ENCODE measurements around the gene ZNF653. TPM values are rescaled to one million over a fixed set of nuclear protein-coding genes. Genes with fewer than 3 reads are reported as not detected.

Gene ZNF653
- total and polyA plus RNA-seq, 9 of the 15 experiments (the other 6 are each of a cell fraction or from before 2014, with no cell fraction given), result 1.6 to 8.0 (median 4.2) TPM; not detected in 2

DNA sequence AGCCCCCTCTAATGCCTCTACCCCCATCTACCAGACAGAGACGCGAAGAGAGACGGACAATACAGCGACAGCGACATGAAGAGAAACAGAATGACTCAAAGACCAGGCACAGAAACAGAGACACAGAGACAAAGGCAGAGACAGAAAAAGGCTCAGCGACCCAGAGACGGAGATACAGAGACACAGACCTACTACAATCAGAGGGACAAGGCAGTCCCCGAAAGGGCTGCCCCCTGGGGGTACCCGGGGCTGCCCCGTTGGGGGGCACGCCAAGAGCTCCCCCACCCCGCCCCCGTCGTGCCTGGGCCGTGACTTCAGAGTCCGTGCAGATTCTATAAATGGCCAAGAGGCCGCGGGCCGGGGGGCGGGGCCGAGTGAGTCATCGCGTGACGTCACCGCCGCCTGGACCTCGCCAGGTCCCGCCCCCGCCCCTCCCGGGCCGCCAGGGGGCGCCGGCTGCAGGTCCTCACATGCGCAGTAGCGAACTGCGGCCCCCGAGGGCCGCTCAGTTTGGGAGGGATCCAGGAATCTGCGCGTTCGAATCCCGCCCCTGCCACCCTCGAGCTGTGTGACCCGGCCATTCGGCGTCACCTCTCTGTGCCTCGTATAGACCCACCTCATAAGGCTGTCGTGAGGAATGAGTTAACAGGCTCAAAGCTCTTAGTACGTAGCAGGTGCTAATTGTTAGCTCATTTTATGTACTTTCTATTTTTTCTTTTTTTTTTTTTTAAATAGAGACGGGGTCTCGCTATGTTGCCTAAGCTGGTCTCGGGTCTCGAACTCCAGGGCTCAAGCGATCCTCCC is 30.4 kb upstream of the ZNF653 start (continued):
- TF ChIP-seq FOXA3 (CRISPR knock-in tag; conservative IDR thresholded peaks at IDR 0.05 in 1 of 2, IDR thresholded peaks at IDR 0.05 in 1 of 2) (no peak), TRIM24 (IDR thresholded peaks at IDR 0.05) (no peak), MCM7 (IDR thresholded peaks at IDR 0.05) (no peak), ELF2 (CRISPR knock-in tag; IDR thresholded peaks at IDR 0.05) (no peak), ZKSCAN8 (CRISPR knock-in tag; IDR thresholded peaks at IDR 0.05) (no peak), ZNF146 (CRISPR knock-in tag; IDR thresholded peaks at IDR 0.05; ENCODE audit: unreplicated experiment) (no peak), CREBBP (IDR thresholded peaks at IDR 0.05; ENCODE audit: low read depth, low read length) (no peak), TCF7 (IDR thresholded peaks at IDR 0.05; ENCODE audit: borderline replicate concordance) (no peak), PTTG1 (tag; IDR thresholded peaks at IDR 0.05; ENCODE audit: low read depth) (no peak), CSDE1 (IDR thresholded peaks at IDR 0.05) (no peak), SETDB1 (IDR thresholded peaks at IDR 0.05; ENCODE audit: low read length) (no peak), MYNN (IDR thresholded peaks at IDR 0.05) (no peak), MYNN (CRISPR knock-in tag; IDR thresholded peaks at IDR 0.05) (no peak), NFXL1 (CRISPR knock-in tag; IDR thresholded peaks at IDR 0.05) (no peak), NUFIP1 (IDR thresholded peaks at IDR 0.05; ENCODE audit: partially characterized antibody) (no peak), TOE1 (IDR thresholded peaks at IDR 0.05; ENCODE audit: borderline replicate concordance) (no peak), TOE1 (CRISPR knock-in tag; IDR thresholded peaks at IDR 0.05; ENCODE audit: borderline replicate concordance, low read depth) (no peak; the same call in 1 of the 2 replicates)
- TF ChIP-seq, protein P1, sequence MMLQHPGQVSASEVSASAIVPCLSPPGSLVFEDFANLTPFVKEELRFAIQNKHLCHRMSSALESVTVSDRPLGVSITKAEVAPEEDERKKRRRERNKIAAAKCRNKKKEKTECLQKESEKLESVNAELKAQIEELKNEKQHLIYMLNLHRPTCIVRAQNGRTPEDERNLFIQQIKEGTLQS (IDR thresholded peaks at IDR 0.05), result peak; percentile 99
- TF ChIP-seq, protein P1 (CRISPR knock-in tag; conservative IDR thresholded peaks at IDR 0.05), result peak; percentile 98
- TF ChIP-seq, protein P2, sequence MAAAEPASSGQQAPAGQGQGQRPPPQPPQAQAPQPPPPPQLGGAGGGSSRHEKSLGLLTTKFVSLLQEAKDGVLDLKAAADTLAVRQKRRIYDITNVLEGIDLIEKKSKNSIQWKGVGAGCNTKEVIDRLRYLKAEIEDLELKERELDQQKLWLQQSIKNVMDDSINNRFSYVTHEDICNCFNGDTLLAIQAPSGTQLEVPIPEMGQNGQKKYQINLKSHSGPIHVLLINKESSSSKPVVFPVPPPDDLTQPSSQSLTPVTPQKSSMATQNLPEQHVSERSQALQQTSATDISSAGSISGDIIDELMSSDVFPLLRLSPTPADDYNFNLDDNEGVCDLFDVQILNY (CRISPR knock-in tag; IDR thresholded peaks at IDR 0.05), result no peak
- TF ChIP-seq, protein P3, sequence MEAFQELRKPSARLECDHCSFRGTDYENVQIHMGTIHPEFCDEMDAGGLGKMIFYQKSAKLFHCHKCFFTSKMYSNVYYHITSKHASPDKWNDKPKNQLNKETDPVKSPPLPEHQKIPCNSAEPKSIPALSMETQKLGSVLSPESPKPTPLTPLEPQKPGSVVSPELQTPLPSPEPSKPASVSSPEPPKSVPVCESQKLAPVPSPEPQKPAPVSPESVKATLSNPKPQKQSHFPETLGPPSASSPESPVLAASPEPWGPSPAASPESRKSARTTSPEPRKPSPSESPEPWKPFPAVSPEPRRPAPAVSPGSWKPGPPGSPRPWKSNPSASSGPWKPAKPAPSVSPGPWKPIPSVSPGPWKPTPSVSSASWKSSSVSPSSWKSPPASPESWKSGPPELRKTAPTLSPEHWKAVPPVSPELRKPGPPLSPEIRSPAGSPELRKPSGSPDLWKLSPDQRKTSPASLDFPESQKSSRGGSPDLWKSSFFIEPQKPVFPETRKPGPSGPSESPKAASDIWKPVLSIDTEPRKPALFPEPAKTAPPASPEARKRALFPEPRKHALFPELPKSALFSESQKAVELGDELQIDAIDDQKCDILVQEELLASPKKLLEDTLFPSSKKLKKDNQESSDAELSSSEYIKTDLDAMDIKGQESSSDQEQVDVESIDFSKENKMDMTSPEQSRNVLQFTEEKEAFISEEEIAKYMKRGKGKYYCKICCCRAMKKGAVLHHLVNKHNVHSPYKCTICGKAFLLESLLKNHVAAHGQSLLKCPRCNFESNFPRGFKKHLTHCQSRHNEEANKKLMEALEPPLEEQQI (IDR thresholded peaks at IDR 0.05), result no peak; the same call in 1 of the 2 replicates
- TF ChIP-seq, protein P4, sequence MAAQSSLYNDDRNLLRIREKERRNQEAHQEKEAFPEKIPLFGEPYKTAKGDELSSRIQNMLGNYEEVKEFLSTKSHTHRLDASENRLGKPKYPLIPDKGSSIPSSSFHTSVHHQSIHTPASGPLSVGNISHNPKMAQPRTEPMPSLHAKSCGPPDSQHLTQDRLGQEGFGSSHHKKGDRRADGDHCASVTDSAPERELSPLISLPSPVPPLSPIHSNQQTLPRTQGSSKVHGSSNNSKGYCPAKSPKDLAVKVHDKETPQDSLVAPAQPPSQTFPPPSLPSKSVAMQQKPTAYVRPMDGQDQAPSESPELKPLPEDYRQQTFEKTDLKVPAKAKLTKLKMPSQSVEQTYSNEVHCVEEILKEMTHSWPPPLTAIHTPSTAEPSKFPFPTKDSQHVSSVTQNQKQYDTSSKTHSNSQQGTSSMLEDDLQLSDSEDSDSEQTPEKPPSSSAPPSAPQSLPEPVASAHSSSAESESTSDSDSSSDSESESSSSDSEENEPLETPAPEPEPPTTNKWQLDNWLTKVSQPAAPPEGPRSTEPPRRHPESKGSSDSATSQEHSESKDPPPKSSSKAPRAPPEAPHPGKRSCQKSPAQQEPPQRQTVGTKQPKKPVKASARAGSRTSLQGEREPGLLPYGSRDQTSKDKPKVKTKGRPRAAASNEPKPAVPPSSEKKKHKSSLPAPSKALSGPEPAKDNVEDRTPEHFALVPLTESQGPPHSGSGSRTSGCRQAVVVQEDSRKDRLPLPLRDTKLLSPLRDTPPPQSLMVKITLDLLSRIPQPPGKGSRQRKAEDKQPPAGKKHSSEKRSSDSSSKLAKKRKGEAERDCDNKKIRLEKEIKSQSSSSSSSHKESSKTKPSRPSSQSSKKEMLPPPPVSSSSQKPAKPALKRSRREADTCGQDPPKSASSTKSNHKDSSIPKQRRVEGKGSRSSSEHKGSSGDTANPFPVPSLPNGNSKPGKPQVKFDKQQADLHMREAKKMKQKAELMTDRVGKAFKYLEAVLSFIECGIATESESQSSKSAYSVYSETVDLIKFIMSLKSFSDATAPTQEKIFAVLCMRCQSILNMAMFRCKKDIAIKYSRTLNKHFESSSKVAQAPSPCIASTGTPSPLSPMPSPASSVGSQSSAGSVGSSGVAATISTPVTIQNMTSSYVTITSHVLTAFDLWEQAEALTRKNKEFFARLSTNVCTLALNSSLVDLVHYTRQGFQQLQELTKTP (IDR thresholded peaks at IDR 0.05; ENCODE audit: low read depth in 1 of 2, partially characterized antibody in 2 of 2), result peak; percentile 21 to 34

All from K562 (cell line).